ENCODE results near the gene RHBDF2. TPM values are rescaled to one million over a fixed set of nuclear protein-coding genes. Genes with fewer than 3 reads are reported as not detected.

The RHBDF2 gene
- total RNA-seq, 1 experiment from 2014 or later = 39.6 TPM

GRCh38 chr17:76478730-76479514, 22.3 kb downstream of the RHBDF2 start:
- H2AFZ ChIP-seq = no peak overlapping the region
- no peaks in the 10 kb centered on the region for H3K36me3 ChIP-seq (ENCODE audit: low read depth)
- no peaks in the 10 kb centered on the region for H3K27me3 ChIP-seq (ENCODE audit: insufficient read depth, low read depth)
- H3K27ac ChIP-seq = no peak overlapping the region
- no peaks in the 10 kb centered on the region for H3K4me1 ChIP-seq (replicated peaks; ENCODE audit: insufficient read depth)
- H3K4me3 ChIP-seq = no peak overlapping the region
- no peak overlapping the region for H3K4me2 ChIP-seq
- CTCF ChIA-PET = no interaction called here
- H3K9me2 ChIP-seq (ENCODE audit: insufficient read depth) = no peaks in the 10 kb centered on the region
- no TSS peak for BruUV-seq (replicated peaks)
- no peaks in the 10 kb centered on the region for H3K9me3 ChIP-seq (ENCODE audit: insufficient read depth, low read depth)
- no peaks in the 10 kb centered on the region for H3K79me2 ChIP-seq (ENCODE audit: low read depth)
- intact Hi-C loops (cut with micrococcal nuclease; ENCODE audit: unreplicated experiment) = no loop called here
- TF ChIP-seq CTCF (conservative IDR thresholded peaks at IDR 0.05) = no peak
- no peak for TF ChIP-seq EZH2 (IDR thresholded peaks at IDR 0.05; ENCODE audit: low read depth)
- no peak for DNase-seq
- H4K20me1 ChIP-seq (ENCODE audit: insufficient read depth) = no peaks in the 10 kb centered on the region
- H3F3A ChIP-seq (ENCODE audit: insufficient read depth, low read depth) = no peaks in the 10 kb centered on the region
- POLR2A ChIA-PET (ENCODE audit: unreplicated experiment) = no interaction called here

- BruUV-seq (replicated peaks) = no TSS peak
- Histone ChIP-seq H3F3A (ENCODE audit: insufficient read depth, low read depth) (no peaks in the 10 kb centered on the region), H3K36me3 (ENCODE audit: low read depth) (no peaks in the 10 kb centered on the region), H3K4me1 (replicated peaks; ENCODE audit: insufficient read depth) (no peaks in the 10 kb centered on the region), H3K4me2 (no peak overlapping the region), H3K9me3 (ENCODE audit: insufficient read depth, low read depth) (no peaks in the 10 kb centered on the region), H3K27ac (no peak overlapping the region), H2AFZ (no peak overlapping the region), H4K20me1 (ENCODE audit: insufficient read depth) (no peaks in the 10 kb centered on the region), H3K27me3 (ENCODE audit: insufficient read depth, low read depth) (no peaks in the 10 kb centered on the region), H3K4me3 (no peak overlapping the region), H3K79me2 (ENCODE audit: low read depth) (no peaks in the 10 kb centered on the region), H3K9me2 (ENCODE audit: insufficient read depth) (no peaks in the 10 kb centered on the region)
- intact Hi-C loops (cut with micrococcal nuclease; ENCODE audit: unreplicated experiment) = no loop called here
- TF ChIP-seq CTCF (conservative IDR thresholded peaks at IDR 0.05) (no peak), EZH2 (IDR thresholded peaks at IDR 0.05; ENCODE audit: low read depth) (no peak)
- ChIA-PET POLR2A (ENCODE audit: unreplicated experiment) (no interaction called here), CTCF (no interaction called here)
- DNase-seq = no peak
These were observed 23.1 kb downstream of the RHBDF2 start for GRCh38 chr17:76478097-76478496.

GRCh38 chr17:76477576-76477975, 23.6 kb downstream of the RHBDF2 start:
- Histone ChIP-seq H3K9me3 (ENCODE audit: insufficient read depth, low read depth) (no peaks in the 10 kb centered on the region), H3K27ac (no peak overlapping the region), H3K9me2 (ENCODE audit: insufficient read depth) (no peaks in the 10 kb centered on the region), H3F3A (ENCODE audit: insufficient read depth, low read depth) (no peaks in the 10 kb centered on the region), H3K36me3 (ENCODE audit: low read depth) (no peaks in the 10 kb centered on the region), H3K4me3 (no peak overlapping the region), H2AFZ (no peak overlapping the region), H3K4me2 (no peak overlapping the region), H3K4me1 (replicated peaks; ENCODE audit: insufficient read depth) (no peaks in the 10 kb centered on the region), H3K27me3 (ENCODE audit: insufficient read depth, low read depth) (no peaks in the 10 kb centered on the region), H3K79me2 (ENCODE audit: low read depth) (no peaks in the 10 kb centered on the region), H4K20me1 (ENCODE audit: insufficient read depth) (no peaks in the 10 kb centered on the region)
- DNase-seq = no peak
- TF ChIP-seq EZH2 (IDR thresholded peaks at IDR 0.05; ENCODE audit: low read depth) = no peak
- no peak for TF ChIP-seq CTCF (conservative IDR thresholded peaks at IDR 0.05)
- CTCF ChIA-PET = no interaction called here
- intact Hi-C loops (cut with micrococcal nuclease; ENCODE audit: unreplicated experiment) = no loop called here
- BruUV-seq (replicated peaks) = no TSS peak
- POLR2A ChIA-PET (ENCODE audit: unreplicated experiment) = no interaction called here

Data from PC-9 (cell line).